Fibroblast of peridontal ligament (primary cell): ENCODE measurements around the gene PPM1B.
A peak's percentile ranks its signal among the peaks of the same experiment; 100 is the strongest.
"Not testable (repeated sequence)": the region's sequence is repeated elsewhere in the genome, so short reads cannot be mapped to it uniquely, and the experiment has no call there.

Source experiments
- DNase-seq: peaks from one replicate; pipeline ENCODE4 v3.0.0-alpha.2; 2010; ENCODE audit errors: extremely low read depth

The PPM1B gene

DNA sequence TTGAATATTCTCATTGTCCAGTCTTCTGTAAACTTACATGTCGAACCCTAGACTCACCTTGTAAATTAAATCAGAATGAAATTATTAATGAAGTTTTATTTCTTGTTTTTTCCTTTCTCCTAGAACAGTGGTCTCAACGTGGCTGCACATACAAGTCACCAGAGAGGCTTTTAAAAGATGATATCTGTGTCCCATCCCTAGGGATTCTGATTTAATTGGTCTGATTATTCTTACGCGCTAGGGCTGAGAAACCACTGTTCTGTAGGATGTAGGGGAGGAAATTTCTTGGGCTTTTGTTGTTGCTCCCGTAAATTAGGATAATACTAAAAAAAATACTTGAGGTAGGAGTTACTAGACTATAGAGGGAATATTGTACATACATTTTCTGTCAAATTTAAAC, 32.1 kb downstream of the PPM1B start:
- DNase-seq = no peak

DNA sequence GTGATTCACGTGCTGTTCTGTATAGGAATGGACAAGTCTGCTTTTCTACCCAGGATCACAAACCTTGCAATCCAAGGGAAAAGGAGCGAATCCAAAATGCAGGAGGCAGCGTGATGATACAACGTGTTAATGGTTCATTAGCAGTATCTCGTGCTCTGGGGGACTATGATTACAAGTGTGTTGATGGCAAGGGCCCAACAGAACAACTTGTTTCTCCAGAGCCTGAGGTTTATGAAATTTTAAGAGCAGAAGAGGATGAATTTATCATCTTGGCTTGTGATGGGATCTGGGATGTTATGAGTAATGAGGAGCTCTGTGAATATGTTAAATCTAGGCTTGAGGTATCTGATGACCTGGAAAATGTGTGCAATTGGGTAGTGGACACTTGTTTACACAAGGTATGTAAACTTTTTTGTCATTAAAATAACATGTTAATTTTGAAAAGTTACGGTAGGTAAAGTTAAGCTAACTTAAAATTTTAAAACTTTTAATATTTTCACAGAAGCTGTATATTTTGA, 33.0 kb downstream of the PPM1B start:
- peak; percentile 27 for DNase-seq

DNA sequence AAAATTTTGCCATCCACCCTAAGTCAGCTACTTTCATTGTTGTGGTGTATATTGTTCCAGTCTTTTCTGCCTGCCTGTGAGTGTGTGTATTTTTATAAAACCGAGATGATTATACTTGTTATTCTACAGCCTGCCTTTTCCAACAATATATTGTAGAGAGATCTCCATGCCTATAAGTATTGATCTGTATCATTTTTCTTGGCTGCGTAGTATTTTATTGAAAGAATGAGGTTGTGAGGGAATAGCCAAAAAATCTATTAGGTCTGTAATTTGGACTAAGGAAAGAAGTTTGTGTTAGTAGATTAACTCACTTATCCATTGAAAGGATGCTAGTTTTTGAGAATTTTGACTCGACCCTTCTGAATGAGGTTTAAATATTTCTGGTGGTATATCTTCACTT, 34.9 kb downstream of the PPM1B start:
- DNase-seq = no peak

DNA sequence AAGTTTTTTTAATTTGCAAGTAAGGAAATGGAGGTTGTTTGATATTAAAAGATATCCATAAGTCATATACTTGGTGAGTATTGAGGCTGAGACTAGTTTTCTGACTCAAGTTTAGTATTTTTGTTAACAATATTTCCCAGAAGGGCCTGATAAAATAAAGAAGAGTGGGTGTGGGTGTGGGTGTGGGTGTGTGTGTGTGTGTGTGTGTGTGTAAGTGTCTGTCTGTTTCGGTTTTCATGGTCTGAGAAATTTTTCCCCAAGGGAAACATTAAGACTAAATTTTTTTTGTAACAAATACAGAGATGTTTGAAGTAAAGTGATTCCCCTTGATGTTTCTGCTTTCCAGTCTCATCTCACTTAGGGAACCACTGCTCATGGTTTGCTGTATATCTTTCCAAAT, 36.5 kb downstream of the PPM1B start:
- DNase-seq = peak; percentile 21

DNA sequence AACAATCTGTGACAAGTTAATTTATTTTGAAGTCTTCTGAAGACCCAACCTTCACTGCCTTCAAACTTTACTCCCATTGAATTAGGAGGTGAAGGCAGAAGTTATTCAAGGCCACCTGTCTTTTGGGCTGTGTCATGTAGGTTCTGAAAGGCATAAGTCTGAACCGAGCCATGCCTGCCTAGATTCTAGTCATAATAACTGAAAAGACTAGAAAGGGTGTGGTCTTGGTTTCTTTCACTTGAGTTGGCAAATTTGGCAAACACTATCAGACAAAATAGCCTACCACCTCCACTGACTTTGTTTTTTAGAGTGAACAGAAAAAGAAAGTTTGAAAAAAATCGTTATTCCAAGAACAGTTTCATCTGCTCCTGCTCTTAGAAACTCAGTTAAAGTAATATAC, 38.4 kb downstream of the PPM1B start:
- DNase-seq = no peak

DNA sequence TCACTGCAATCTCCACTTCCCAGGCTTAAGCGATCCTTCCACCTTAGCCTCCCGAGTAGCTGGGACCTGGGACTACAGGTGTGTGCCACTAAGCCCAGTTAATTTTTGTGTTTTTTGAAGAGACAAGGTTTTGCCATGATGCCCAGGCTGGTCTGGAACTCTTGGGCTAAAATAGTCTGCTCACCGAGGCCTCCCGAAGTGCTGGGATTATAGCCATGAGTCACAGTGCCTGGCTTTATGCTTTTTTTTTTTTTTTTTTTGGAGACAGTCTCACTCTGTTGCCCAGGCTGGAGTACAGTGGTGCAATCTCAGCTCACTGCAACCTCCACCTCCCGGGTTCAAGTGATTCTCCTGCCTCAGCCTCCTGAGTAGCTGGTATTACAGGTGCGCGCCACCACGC, 39.0 kb downstream of the PPM1B start:
- DNase-seq = not testable (repeated sequence)

DNA sequence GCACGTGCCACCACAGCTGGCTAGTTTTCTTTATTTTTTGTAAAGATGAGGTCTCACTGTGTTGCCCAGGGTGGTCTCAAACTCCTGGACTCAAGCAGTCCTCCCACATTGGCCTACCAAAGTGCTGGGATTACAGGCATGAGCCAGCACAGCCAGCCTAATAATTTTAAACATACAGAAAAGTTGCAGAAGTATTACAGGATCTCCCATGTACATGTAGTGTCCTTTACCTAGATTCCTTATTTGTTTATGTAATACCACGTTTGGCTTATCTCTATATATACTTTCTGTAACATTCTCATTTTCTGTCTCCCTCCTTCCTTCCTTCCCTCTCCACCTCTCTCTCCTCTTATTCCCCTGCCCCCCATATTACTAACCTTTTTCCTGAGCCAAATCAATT, 41.7 kb downstream of the PPM1B start:
- no peak for DNase-seq

DNA sequence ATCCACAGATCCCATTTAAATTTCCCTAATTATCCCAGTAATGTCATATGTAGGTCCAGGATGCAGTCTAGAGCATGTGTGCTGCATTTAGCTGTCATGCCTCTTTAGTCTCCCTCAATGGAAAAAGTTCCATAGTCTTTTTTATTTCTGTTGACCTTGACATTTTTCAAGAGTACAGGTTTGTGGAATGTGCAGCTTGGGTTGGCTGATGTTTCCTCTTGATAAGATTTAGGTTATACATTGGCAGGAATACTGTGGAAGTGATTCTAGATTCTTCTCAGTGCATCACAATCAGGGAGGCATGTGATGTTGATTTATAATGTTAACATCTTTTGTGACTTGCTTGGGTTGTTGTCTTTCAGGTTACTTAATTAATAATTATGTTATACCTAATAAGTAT, 42.5 kb downstream of the PPM1B start:
- no peak for DNase-seq

DNA sequence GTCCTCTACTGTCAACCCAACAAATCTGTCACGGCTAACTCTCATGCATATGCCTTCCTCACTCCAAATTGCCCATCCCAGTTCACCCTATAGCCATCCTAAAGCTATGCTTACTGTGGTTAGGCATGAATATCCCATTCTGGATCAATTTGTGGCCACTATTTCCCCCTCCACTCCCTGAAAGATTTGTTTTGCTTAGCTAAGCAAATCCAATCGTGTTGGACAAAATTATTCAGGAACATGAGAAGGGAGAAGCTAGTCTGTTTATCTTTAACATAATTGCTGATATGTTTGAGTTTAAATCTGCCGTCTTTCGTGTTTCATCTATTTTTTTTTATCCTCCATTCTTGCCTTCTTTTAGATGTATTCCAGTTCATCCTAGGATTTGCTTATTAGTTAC, 43.6 kb downstream of the PPM1B start:
- no peak for DNase-seq

DNA sequence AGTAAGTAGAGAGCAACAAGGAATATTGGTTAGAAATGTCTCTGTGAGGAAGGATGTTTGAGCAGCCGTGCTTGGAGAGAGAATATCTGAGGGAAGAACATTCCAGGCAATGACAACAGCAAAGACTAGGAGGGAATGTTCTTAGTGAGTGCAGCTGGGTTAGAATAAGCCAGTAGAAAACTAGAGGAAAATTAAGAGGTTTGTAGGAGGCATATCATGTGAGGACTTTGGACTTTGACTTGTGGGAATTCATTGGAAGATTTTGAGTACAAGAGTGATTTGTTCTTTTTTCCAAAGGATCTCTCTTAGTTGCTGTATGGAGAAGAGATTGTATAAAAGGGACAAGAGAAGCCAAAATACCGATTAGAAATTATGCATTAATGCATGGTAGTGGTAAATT, 47.2 kb downstream of the PPM1B start:
- no peak for DNase-seq

DNA sequence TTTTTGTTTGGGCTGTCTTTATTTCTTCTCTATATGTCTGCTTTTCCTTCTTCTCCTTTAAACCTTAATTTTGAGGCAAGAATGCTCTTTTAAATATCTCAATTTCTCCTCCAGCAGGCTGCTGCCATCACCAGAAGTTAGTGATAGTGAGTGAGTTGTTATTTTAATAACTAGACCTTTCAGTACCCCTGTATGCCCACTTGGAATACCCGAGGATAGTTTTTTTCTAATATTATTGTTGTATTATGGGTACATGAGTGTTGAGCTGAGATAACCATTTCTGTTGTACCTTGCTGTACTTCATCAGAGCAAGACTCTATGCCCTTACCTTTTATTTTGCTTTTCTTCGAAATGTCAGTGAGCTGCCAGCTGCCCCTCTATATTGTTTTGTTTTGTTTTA, 50.1 kb downstream of the PPM1B start:
- DNase-seq = no peak

DNA sequence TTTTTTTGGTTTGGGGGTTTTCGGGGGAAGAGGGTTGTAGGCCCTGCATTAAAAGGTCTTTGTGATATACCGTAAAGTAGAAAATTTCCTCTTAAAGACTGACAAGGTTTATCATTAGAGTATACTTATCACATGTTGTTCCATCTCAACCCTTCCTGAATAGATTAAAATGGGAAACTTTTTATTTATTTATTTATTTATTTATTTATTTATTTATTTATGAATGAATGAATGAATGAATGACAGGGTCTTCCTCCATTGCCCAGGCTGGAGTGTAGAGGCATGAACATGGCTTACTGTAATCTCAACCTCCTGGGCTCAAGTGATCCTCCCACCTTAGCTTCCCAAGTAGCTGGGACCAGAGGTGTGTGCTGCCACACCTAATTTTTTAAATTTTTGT, 58.1 kb downstream of the PPM1B start:
- DNase-seq = no peak

DNA sequence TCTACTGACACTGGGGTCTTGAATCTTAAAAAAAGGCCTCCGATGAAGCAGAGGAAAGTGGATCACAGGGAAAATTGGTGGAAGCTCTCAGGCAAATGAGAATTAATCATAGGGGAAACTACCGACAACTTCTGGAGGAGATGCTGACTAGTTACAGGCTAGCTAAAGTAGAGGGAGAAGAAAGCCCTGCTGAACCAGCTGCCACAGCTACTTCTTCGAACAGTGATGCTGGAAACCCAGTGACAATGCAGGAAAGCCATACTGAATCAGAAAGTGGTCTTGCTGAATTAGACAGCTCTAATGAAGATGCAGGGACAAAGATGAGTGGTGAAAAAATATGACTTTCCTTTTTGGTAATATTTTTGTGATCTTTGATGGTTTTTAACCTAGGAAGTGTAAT, 61.7 kb downstream of the PPM1B start:
- DNase-seq = no peak

DNA sequence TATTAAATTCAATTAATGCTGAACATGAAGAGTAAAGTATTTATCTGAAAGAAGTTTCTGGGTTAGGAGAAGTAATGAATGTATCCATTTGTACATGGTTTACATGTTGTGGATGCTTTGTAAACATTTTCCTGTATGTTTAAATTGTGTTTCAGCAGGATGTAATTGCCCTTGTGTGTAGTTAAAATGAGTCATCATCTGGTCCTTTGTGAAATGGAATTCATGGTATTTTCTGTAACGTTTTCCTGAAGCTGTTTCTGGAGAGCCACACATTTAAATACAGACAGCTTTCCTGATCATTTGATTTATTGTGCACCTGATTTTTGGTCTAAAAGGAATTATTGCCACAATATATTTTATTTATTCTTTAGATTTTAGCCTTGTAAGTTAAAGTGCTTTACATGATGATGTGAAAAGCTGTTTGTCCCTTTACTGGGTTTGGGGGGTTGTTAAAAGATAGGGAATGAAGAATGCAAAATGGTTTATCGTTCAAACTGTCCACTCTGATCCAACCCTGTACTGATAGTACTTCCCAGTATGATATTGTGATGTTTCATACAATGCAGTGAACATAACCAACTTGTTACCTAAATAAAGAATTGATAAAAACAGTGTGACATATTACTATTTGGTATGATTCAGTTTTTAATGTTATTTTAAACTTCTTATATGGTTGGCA, 64.9 kb downstream of the PPM1B start:
- DNase-seq = peak; percentile 73

DNA sequence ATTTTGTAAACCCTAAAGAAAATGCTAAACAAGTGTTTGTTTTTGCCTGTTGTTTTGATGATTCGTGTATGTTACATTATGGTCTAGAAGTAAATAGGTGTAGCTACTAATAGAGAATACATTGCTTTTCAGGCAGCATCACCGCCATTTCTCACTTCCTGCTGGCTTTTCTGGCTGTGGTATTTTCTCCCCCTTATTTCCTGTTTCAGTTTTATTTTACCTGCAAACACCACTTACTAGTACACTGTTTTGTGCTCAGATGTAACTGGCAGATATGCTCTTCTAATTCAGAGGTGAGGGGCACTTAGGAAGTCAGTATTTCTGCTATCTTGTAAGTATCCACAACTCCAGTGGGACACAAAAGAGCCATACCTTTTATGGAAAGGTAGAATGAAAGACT, 68.5 kb downstream of the PPM1B start:
- no peak for DNase-seq

DNA sequence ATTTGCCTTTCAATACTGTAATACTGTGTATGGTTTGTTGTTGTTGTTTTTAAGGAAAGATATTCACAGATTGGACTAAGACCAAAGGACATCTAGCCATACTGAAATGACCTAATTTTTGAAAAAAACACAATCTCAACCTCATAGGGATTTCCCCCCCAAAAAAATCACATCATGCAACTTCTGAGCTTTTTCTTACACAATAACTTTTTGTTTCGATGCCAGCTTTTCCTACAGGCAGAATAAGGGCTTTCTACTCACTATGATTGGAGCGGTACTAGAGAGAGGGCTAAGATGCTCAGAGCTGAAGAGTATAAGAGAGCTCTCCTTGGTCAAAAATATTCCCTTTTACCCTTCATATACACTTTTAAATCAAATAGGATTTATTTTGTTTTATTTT, 74.2 kb downstream of the PPM1B start:
- peak; percentile 44 for DNase-seq

DNA sequence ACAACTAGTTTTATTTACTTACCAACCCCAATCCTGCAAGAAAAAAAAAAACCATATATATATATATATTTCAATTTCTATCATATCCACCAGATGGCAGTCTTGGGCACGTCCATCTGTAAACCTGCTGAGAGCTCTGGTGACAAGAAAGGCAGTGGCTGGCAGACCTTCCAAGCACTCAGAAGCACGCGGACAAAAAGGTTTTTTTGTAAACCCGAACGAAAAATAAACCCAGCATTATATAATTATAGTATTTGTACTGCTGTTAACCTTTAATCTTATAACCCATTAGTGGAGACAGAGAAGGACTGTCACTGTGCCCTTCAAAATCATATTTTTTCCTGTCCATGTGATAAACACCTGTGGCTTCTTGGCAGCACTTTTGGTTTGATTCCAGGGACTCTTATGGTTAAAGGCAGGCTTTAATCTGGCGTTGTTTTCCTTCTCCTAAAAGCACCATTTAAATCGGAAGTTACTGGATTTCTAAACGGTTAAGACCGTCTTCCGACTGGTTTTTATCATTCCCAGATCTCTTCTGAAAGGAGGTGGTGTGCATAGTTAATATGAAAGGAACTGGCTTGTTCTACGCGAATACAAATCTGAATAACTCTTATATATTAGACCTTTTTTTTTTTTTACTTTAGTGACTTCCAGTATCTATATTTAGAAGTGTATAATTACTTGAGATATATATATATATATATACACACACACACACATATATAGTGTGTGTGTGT, 75.6 kb downstream of the PPM1B start:
- peak; percentile 84 for DNase-seq

DNA sequence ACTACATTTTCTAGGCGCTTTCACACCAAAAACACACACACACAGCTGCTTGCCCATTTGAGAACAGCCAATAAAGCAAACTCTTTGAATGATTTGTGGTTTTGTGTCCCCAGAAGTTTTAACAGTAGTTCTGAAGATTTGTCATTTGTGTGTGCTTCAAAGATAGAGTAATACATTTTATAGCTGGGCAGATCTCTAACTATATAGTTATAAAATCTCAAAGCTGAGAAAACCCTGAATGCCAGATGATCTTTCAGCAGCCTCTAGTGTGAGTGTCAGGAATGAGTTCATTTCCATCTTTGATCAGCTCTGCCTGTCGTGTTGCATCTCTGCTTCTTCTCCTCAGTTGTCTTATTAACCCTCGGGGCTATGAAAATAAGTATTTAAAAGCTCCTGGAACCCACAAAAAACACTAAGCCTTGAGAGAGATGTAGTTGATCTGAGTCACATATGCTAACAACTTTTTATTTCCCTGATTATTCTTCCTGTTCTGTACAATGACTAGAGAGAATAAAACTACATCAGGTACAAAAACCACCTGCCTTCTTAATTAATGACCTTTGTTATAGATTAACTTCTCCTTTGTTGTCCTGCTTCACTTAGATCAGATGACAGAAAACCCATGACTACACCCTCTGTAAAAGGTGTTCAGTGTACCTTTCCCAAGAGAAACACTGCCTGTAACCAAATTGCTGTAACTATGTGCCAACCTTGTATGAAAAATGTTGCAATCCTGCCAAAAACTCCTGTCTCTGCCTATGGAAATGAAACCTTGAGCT, 76.6 kb downstream of the PPM1B start:
- no peak for DNase-seq

DNA sequence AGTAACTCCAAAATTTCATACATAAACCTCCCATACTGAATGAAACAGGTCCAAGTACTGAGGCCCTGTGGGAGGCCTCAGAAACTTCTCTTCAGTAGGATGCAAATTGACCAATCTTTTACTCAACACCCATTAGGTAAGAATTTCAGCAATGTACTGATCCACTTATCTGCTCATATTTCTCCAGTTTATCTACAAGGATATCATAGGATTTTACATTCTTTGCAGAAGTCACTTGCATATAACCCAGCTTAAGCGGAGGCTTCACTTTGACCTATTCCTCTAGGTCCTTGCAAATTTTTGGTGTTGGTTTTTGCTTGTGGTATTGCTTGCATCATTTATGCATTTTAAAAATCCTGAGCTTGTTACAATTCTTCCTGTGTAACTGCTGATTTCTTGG, 77.8 kb downstream of the PPM1B start:
- DNase-seq = no peak

DNA sequence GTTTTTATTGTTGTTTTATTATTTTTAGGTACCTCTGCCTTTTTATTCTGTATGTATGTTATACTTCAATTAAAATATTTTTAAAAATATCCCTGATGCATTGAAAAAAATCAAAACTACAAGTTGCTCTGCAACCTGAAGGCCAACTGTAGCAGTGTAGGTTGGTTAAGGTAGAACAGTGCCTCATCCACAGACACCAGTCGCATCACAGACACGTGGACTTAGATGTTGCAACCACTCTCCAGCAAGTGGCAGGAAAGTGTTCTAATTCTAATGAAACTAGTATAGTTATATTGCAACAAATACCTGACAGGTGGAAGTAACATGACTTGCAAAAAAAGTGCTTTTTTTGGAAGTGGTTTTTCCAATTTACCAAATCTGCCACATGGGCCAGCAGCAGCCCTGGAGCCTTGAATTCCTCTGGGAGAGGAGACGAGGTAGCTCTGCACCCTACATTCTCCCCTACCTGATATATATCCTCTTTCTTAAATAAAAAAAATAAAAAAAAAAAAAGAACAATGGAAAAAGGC, 78.2 kb downstream of the PPM1B start:
- DNase-seq = no peak

DNA sequence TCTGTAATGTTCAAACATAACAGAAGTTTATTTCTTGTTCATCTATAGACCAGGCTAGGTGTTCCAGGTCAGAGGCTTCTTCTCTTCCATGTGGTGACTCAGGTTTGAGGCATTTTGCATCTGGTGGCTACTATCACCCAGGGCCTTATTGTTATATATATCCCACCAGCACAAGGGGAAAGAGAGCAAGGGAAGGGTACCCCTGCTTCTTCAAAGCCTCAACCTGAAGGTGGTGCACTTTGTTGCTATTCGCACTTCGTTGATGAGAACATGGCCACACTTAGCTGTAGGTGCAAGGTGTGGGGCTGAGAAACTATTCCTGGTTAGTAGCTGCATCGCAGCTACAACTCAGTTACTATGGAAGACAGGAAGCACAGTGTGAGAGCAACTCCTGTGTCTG, 79.2 kb downstream of the PPM1B start:
- no peak for DNase-seq

DNA sequence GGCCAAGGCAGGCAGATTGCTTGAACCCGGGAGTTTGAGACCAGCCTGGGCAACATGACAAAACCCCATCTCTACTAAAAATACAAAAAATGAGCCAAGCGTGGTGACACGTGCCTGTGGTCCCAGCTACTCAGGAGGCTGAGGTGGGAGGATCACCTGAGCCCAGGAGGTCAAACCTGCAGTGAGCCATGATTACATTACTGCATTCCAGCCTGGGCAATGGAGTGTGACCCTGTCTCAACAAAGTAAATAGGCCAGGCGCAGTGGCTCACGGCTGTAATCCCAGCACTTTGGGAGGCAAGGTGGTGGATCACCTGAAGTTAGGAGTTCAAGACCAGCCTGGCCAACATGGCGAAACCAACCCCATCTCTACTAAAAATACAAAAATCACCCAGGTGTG, 80.6 kb downstream of the PPM1B start:
- DNase-seq = not testable (repeated sequence)
